K562 (cell line): ENCODE results near the gene OR9Q1. TPM values are rescaled to one million over a fixed set of nuclear protein-coding genes. Genes with fewer than 3 reads are reported as not detected.

Experiments used
- RERE ChIP-seq: sonication (generic); formaldehyde crosslinking; IDR thresholded peaks from 2 replicates; pipeline ENCODE4 v1.8.0; 2023; ENCODE audit warnings: missing genetic modification reagents, mild to moderate bottlenecking, borderline replicate concordance
- VEZF1 ChIP-seq: fragments of 200-800 bp; sonication (Bioruptor generic); IDR thresholded peaks from 2 replicates; pipeline ENCODE4 v1.6.1; 2017; ENCODE audit warnings: missing genetic modification characterization, missing compliant biosample characterization
- polyA plus RNA-seq, 8 experiments: library from polyadenylated mRNA; depleted of rRNA in 4 of 8; stranded (reverse) in 5 of 8; unstranded in 3 of 8; fragments of >200 nt; fragmentation: Nextera tagmentation in 2 of 8; fragmentation: Illumina TruSeq in 1 of 8; extraction: Ambion mirVana in 2 of 8; extraction: Trizol in 1 of 8; gene quantifications; 2 replicates each; pipeline versions ENCODE4 v1.2.1 to v1.2.3, GENCODE V29; 2011 to 2014; ENCODE audit warnings: inconsistent platforms in 1 of 8, missing spikeins in 1 of 8
- total RNA-seq, 7 experiments: library from RNA; depleted of rRNA in 6 of 7; stranded (reverse); fragments of >200 nt in 6 of 7; fragmentation: Illumina TruSeq in 2 of 7; extraction: Trizol in 2 of 7; gene quantifications; 2 replicates each; pipeline versions ENCODE4 v1.2.1 to v1.2.3, GENCODE V29; 2011 to 2021; ENCODE audit warnings: low replicate concordance in 1 of 7

Gene OR9Q1
- total and polyA plus RNA-seq, 9 of the 15 experiments (the other 6 are each of a cell fraction or from before 2014, with no cell fraction given): not detected

DNA sequence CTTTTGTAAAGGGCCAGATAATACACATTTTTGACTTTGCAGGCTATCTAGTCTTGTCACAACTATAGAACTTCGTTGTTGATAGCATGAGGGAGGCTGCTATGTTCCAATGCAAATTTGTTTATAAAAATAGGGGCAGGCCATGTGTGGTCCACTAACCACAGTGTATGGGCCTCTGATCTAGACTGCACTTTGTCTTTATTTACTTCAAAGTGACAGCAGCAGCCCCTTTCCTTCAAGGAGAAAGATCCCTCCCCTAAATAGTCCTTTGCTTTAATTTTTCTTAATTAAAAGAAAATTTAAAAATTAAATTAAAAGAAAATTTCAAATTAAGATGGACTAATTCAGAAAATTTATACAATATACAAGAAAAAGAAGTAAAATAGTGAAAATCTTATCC lies 49.5 kb upstream of the OR9Q1 start (continued):
- no peak for TF ChIP-seq RERE (CRISPR knock-in tag)
- no peak for TF ChIP-seq VEZF1 (CRISPR knock-in tag)
